ENCODE data around the gene SLC22A24.

The SLC22A24 gene, protein sequence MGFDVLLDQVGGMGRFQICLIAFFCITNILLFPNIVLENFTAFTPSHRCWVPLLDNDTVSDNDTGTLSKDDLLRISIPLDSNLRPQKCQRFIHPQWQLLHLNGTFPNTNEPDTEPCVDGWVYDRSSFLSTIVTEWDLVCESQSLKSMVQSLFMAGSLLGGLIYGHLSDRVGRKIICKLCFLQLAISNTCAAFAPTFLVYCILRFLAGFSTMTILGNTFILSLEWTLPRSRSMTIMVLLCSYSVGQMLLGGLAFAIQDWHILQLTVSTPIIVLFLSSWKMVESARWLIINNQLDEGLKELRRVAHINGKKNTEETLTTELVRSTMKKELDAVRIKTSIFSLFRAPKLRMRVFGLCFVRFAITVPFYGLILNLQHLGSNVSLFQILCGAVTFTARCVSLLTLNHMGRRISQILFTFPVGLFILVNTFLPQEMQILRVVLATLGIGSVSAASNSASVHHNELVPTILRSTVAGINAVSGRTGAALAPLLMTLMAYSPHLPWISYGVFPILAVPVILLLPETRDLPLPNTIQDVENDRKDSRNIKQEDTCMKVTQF

DNA sequence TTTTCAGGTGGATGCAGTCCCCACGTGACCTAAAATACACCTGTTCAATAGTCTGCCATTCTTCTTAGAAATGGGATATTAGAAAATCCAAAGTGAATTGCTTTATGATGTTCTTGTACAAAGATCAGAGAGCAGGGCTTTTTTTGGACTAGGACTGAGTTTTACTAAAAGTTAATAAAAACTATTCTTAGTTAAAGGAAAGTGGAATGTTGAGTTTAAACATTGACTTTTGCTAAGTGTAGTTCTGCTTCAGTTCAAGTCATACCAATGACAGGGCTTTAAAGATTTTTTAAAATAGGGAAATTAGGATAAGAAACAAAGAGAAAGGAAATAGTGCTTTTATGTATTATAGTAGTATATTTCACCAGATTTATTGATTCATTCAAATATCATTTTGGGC lies at the start of gene SLC22A24:
Gene SLC22A24 (minus strand): TSS at position 101 of the 400 bp plus-strand sequence. CDS start 442 bp downstream, outside the sequence.
- in situ Hi-C loops (cut with MboI; ENCODE audit: low sequenced_read_pairs): no loop called here

DNA sequence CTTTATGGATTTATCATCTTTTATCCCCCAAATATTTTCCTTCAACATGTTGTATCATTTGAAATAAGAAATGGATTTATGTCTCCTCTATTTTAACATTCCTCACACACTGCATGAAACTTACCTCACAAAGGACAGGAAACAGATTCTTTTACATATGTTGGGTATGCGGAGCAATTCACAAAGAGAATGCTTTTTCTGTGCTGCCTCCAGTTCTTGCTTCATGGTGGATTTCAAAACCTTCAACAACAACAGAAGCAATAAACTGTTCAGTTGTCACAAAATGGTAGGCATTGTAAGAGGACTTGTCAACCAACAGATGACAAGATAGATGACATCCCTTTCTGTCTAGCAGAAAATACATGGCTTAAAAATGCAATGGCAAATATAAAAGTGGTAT lies 36.5 kb upstream of the SLC22A24 start:
- in situ Hi-C loops (cut with MboI; ENCODE audit: low sequenced_read_pairs): no loop called here

DNA sequence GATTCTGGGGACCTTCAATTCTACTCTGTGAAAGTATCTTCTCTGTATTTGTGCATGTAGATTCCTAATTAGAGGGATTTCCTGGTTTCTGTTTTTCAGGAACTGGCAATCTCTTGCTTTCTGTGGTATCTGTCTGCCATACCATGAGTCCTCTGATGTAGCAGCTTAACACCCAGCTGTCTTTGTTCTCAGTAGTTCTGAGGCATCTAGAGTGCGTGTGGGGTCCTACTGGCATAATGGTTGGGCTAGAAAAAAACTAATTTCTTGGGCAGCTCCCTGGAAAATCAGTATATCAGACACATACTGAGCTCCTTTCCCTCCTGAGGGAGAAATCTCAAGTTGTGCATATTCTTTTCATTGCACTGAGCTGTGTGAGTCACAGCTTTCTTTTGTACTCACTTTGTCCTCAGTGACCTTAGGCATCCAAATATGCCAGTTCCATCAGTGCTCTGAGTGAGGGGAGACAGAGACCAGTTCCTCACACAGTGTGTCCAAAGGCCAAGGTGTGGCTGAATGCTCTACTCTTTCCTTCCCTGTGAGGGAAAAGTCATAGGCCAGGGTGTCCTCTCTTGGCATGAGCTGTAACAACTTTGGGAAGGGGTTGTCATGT lies 35.5 kb upstream of the SLC22A24 start:
- in situ Hi-C loops (cut with MboI; ENCODE audit: low sequenced_read_pairs): no loop called here

DNA sequence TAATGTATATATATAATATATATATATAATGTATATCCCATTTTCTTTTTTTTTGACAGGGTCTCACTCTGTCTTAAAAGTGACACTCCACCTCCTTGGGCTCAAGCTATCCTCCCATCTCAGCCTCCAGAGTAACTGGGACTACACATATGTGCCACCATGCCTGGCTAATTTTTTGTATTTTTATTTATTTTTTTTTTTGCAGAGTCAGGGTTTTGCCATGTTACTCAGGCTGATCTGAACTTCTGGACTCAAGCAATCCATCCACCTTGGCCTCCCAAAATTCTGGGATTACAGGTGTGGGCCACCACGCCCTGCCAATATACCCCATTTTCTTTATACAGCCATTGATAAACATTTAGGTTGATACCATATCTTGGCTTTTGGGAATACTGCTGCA lies 33.9 kb upstream of the SLC22A24 start:
- in situ Hi-C loops (cut with MboI; ENCODE audit: low sequenced_read_pairs): no loop called here

DNA sequence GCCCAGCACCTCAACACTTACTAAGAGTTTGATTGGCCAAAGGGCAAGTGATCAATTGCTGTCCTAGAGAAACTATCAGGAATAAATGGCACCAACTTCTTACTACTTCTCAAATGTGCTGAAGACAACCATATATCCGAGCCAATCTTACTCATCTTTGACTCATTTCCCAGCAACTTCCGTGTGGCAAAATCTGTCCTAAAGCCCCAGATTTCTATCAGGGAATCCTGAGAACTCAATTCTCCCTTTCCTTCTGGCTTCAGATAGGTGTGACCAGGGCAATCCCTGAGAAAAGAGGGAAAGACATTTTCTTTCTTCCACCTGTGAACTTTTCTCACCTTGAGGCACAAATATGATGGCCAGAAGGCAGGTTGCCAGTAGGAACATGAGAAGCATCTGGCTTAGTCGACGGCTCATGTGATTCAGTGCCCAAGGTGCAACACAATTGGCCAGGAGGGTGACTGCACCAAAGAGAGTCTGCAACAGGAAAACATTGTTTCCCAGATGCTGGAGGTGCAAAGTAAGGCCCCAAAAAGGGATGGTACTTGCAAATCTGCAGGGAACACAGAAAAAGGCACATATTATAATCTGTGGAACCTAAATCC lies 21.8 kb upstream of the SLC22A24 start:
- in situ Hi-C loops (cut with MboI; ENCODE audit: low sequenced_read_pairs): no loop called here

DNA sequence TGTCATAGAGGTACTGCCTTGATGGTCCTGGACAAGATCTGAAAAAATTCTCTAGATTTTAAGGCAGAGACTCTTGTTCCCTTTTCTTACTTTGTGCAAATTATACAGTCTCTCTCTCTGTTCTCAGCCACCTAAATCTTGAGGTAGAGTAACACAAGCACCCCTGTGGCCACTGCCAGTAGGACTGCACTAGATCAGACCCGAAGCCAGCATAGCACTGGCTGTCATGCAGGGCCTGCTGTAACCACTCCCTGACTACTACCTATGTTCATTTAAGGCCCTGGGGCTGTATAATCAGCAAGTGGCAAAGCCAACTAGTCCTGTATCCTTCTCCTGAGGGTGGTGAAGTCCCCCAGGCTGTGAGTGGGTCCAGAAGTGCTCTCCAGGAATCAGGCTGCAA lies 11.8 kb upstream of the SLC22A24 start:
- in situ Hi-C loops (cut with MboI; ENCODE audit: low sequenced_read_pairs): no loop called here

DNA sequence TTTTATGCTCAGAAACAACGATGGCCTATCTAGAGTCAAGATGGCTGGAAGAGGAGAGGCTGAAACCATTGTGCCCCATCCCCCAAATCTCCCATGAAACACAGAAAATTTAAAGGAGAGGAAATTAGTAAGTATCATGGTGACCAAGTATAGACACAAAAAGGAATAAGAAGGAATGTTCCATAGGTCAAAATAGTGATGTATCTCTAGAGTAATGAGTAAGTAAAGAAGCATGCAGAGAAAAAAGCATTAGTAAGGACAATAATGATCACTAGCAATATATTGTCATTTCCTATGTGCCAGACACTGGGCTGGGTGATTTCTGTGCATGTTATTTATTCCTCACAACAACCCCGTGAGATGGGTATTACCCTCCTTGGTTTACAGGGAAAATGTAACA lies 2.6 kb upstream of the SLC22A24 start:
- in situ Hi-C loops (cut with MboI; ENCODE audit: low sequenced_read_pairs): no loop called here

DNA sequence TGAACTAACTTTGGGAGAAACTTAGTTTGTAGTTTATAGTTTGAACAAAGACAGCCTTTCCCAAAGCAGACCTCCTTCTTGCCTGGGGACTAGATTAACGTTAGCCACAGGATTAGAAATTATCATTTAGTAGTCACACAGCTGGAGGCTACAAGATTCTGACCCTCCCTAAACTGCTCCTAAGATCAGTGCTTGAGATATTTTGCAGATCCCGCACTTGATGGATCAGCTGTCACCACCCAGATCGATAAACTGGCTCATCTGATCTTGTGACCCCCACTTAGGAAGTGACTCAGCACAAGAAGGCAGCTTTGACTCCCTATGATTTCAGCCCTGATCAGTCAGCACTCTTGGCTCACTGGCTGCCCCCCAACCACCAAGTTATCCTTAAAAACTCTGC lies 1.6 kb downstream of the SLC22A24 start:
- in situ Hi-C loops (cut with MboI; ENCODE audit: low sequenced_read_pairs): no loop called here

DNA sequence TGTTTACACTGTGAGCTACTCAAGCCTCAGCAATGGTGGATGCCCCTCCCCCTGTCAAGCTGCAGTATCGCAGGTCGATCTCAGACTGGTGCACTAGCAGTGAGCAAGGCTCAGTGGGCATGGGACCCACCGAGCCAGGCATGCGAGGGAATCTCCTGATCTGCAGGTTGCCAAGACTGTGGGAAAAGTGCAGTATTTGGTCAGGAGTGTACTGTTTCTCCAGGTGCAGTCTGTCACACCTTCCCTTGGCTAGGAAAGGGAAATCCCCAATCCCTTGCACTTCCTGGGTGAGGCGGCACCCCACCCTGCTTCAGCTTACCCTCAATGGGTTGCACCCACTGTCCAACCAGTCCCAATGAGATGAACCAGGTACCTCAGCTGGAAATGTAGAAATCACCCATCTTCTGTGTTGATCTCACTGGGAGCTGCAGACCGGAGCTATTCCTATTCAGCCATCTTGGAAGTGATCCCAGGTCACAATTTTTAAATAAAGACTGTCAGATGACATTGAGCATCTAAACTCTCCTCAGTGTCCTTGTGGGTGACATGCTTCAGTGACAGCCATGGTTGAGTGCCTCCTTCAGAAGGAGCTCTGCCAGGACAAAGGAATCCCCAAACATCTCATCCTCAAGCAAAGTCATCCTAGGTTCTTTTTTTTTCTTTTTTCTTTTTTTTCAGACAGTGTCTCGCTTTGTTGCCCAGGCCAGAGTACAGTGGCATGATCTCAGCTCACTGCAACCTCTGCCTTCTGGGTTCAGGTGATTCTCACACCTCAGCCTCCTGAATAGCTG lies 10.8 kb downstream of the SLC22A24 start:
- in situ Hi-C loops (cut with MboI; ENCODE audit: low sequenced_read_pairs): no loop called here

DNA sequence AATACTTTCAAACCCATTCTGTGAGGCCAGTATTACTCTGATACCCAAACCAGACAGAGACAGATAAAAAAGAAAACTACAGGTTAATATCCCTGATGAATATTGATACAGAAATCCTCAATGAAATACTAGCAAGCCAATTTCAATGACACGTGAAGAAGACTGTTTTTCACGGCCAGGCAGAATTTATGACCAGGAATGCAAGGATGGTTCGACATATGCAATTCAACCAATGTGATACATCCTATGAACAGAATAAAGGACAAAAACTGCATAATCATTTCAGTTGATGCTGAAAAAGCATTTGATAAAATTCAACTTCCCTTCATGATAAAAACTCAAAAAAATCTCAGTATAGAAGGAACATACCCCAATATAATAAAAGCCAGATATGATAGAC lies 44.5 kb downstream of the SLC22A24 start:
- in situ Hi-C loops (cut with MboI; ENCODE audit: low sequenced_read_pairs): no loop called here

DNA sequence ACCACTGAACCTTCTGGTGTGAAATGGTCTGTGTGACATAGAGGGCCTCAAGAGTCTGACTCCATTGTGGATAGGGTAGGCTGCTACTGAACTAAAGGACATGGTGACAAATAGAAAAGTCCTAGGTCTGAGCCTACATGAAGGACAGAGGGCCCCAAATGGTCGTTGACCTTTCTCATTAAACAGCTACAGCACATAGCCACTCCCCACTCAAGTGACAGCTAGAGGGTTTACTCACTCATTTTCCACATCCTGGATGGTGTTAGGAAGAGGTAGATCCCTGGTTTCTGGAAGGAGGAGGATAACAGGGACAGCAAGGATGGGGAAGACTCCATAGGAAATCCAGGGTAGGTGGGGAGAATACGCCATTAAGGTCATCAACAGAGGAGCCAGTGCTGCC lies 63.3 kb downstream of the SLC22A24 start:
- in situ Hi-C loops (cut with MboI; ENCODE audit: low sequenced_read_pairs): no loop called here

DNA sequence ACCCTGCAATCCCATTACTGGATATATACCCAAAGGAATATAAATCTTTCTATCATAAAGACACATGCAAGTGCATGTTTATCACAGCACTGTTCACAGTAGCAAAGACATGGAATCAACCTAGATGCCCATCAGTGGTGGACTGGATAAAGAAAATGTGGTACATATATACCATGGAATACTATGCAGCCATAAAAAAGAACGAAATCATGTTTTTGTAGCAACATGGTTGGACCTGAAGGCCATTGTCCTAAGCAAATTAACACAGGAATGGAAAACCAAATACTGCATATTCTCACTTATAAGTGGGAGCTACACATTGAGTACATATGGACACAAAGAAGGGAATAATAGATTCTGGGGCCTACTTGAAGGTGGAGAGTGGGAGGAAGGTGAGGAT lies 97.8 kb downstream of the SLC22A24 start:
- in situ Hi-C loops (cut with MboI; ENCODE audit: low sequenced_read_pairs): loop anchor here (25.0 kb wide), 1 partner anchor 591 kb away; no protein-coding TSS in a partner anchor

DNA sequence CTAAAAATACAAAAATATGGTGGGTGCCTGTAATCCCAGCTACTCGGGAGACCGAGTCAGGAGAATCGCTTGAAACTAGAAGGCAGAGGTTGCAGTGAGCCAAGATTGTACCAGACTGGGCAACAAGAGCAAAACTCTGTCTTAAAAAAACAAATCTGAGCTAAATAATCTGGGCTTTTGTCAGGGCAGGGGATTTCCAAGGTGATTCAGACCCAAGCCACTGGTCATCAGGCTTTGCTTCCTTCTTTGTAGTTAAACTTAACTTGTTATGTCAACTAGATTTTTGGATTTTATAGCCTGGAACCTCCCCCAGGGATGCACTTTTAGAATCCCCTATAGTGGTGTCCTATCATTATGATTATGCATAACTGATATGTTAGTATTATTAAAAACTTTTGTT lies 101.4 kb downstream of the SLC22A24 start:
- in situ Hi-C loops (cut with MboI; ENCODE audit: low sequenced_read_pairs): loop anchor here (25.0 kb wide), 1 partner anchor 595 kb away; no protein-coding TSS in a partner anchor

DNA sequence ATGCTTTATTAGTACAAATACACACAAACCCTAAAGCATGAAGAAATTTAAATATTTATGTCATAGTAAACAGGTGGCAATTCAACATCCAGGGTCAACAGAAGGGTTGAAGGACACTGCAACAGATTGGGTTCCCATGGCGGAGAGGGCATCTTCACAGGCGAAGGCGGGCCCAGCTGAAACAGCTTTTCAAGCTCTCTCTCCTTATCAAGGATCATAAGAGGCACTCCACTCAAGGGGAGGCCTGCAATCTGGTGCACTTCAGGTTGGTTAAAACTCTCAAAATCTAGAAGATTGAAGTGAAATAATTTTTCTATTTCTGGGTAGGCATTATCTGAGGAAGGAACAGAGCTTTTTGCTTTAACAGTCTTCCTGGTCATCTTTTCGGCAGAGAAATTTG lies 111.6 kb downstream of the SLC22A24 start:
- in situ Hi-C loops (cut with MboI; ENCODE audit: low sequenced_read_pairs): loop anchor here (25.0 kb wide), 1 partner anchor 605 kb away; no protein-coding TSS in a partner anchor

All from HL-60/S4 treated with retinoic acid at 250 ng/mL for 4 days and 3 days (cell line).